ENCODE measurements around the gene THOC1. TPM values are rescaled to one million over a fixed set of nuclear protein-coding genes. Genes with fewer than 3 reads are reported as not detected.

The THOC1 gene
- polyA plus RNA-seq, 4 donors = 52.8 to 137 (median 84.1) TPM

- DNase-seq (ENCODE audit: low read depth in 4 of 4, low spot score in 2 of 4) = no peak
Measured at GRCh38 chr18:285817-286216, 18.0 kb upstream of the THOC1 start.

GRCh38 chr18:275486-275885, 7.6 kb upstream of the THOC1 start:
- DNase-seq (ENCODE audit: low read depth in 4 of 4, low spot score in 2 of 4) = no peak

- no peak for DNase-seq (ENCODE audit: low read depth in 4 of 4, low spot score in 2 of 4)
Measured at GRCh38 chr18:274313-274712, 6.5 kb upstream of the THOC1 start.

- no peak for DNase-seq (ENCODE audit: low read depth in 4 of 4, low spot score in 2 of 4)
Measured at GRCh38 chr18:273525-273924, 5.7 kb upstream of the THOC1 start.

- DNase-seq (ENCODE audit: low read depth in 4 of 4, low spot score in 2 of 4) = no peak
Measured at GRCh38 chr18:272650-273049, 4.8 kb upstream of the THOC1 start.

- DNase-seq (ENCODE audit: low read depth in 4 of 4, low spot score in 2 of 4) = no peak
Measured at GRCh38 chr18:269480-270095, 1.7 kb upstream of the THOC1 start.

GRCh38 chr18:267380-267687, 513 bp downstream of the THOC1 start:
- DNase-seq (ENCODE audit: low read depth in 4 of 4, low spot score in 2 of 4) = peak in 2 of 4 donors; percentile 31 to 33

- DNase-seq (ENCODE audit: low read depth in 4 of 4, low spot score in 2 of 4) = no peak
Measured at GRCh38 chr18:261398-262073, 6.3 kb downstream of the THOC1 start.

GRCh38 chr18:260547-260946, 7.3 kb downstream of the THOC1 start:
- no peak for DNase-seq (ENCODE audit: low read depth in 4 of 4, low spot score in 2 of 4)

GRCh38 chr18:255171-255570, 12.7 kb downstream of the THOC1 start:
- DNase-seq (ENCODE audit: low read depth in 4 of 4, low spot score in 2 of 4) = no peak

- no peak for DNase-seq (ENCODE audit: low read depth in 4 of 4, low spot score in 2 of 4)
Measured at GRCh38 chr18:253121-253520, 14.7 kb downstream of the THOC1 start.

GRCh38 chr18:251572-251971, 16.3 kb downstream of the THOC1 start:
- no peak for DNase-seq (ENCODE audit: low read depth in 4 of 4, low spot score in 2 of 4)

GRCh38 chr18:250685-251084, 17.2 kb downstream of the THOC1 start:
- no peak for DNase-seq (ENCODE audit: low read depth in 4 of 4, low spot score in 2 of 4)

GRCh38 chr18:248053-248452, 19.8 kb downstream of the THOC1 start:
- no peak for DNase-seq (ENCODE audit: low read depth in 4 of 4, low spot score in 2 of 4)

GRCh38 chr18:245282-245847, 22.5 kb downstream of the THOC1 start:
- no peak for DNase-seq (ENCODE audit: low read depth in 4 of 4, low spot score in 2 of 4)

- no peak for DNase-seq (ENCODE audit: low read depth in 4 of 4, low spot score in 2 of 4)
Measured at GRCh38 chr18:240175-240574, 27.7 kb downstream of the THOC1 start.

GRCh38 chr18:231563-231962, 36.3 kb downstream of the THOC1 start:
- no peak for DNase-seq (ENCODE audit: low read depth in 4 of 4, low spot score in 2 of 4)

GRCh38 chr18:228586-228985, 39.3 kb downstream of the THOC1 start:
- DNase-seq (ENCODE audit: low read depth in 4 of 4, low spot score in 2 of 4) = no peak

- DNase-seq (ENCODE audit: low read depth in 4 of 4, low spot score in 2 of 4) = no peak
Measured at GRCh38 chr18:227902-228301, 39.9 kb downstream of the THOC1 start.

- DNase-seq (ENCODE audit: low read depth in 4 of 4, low spot score in 2 of 4) = no peak
Measured at GRCh38 chr18:227374-227773, 40.5 kb downstream of the THOC1 start.

GRCh38 chr18:225745-226144, 42.1 kb downstream of the THOC1 start:
- no peak for DNase-seq (ENCODE audit: low read depth in 4 of 4, low spot score in 2 of 4)

- DNase-seq (ENCODE audit: low read depth in 4 of 4, low spot score in 2 of 4) = no peak
Measured at GRCh38 chr18:220708-221107, 47.1 kb downstream of the THOC1 start.

All from left renal cortex interstitium (tissue), 4 donors.